Astrocyte of the cerebellum (primary cell): ENCODE results near the gene MRPL24.
"Not testable (repeated sequence)": the region's sequence is repeated elsewhere in the genome, so short reads cannot be mapped to it uniquely, and the experiment has no call there.

Experiments used
- DNase-seq: peaks from one replicate; pipeline ENCODE4 v3.0.0-alpha.2; 2011; ENCODE audit warnings: low read depth
- H3K4me3 ChIP-seq: 2 replicates; pipeline ENCODE4 v1.5.1; 2011; ENCODE audit warnings: mild to moderate bottlenecking, low read depth, low read length, moderate library complexity
- CTCF ChIP-seq: IDR thresholded peaks from 2 replicates; pipeline ENCODE4 v1.5.1; 2012; ENCODE audit warnings: low read length, low read depth, moderate library complexity, mild to moderate bottlenecking; ENCODE audit errors: missing control alignments
- in situ Hi-C: cut with HindIII; loops from 2 replicates; pipeline ENCODE4 v1.10.0; 2017; ENCODE audit warnings: low sequenced_read_pairs

Gene MRPL24

GRCh38 chr1:156768610-156769295 is 27.9 kb upstream of the MRPL24 start:
- no peak for DNase-seq
- peak overlapping the region; percentile 94 for H3K4me3 ChIP-seq
- in situ Hi-C loops: no loop called here
- TF ChIP-seq CTCF: no peak

- in situ Hi-C loops: no loop called here
Observed at GRCh38 chr1:156767879-156768604, 27.2 kb upstream of the MRPL24 start.

GRCh38 chr1:156767101-156767878 is 26.4 kb upstream of the MRPL24 start, which contains the start of gene PRCC:
Gene PRCC, plus strand, starts transcription at chr1:156767535. Its CDS starts 237 bp downstream, at chr1:156767772.
- peak; percentile 100 for DNase-seq
- TF ChIP-seq CTCF: no peak
- in situ Hi-C loops: no loop called here
- H3K4me3 ChIP-seq: peak within 1 kb of the TSS; percentile 94

More at GRCh38 chr1:156767879-156768604, 27.2 kb upstream of the MRPL24 start:
- peak overlapping the region; percentile 94 for H3K4me3 ChIP-seq
- no peak for TF ChIP-seq CTCF
- DNase-seq: no peak

GRCh38 chr1:156766298-156767100 is 25.6 kb upstream of the MRPL24 start:
- no peak for TF ChIP-seq CTCF
- in situ Hi-C loops: no loop called here

GRCh38 chr1:156765666-156766065 is 24.8 kb upstream of the MRPL24 start:
- in situ Hi-C loops: no loop called here
- DNase-seq: no peak
- peak overlapping the region; percentile 94 for H3K4me3 ChIP-seq
- TF ChIP-seq CTCF: no peak

More at GRCh38 chr1:156766298-156767100, 25.6 kb upstream of the MRPL24 start:
- DNase-seq: no peak
- peak overlapping the region; percentile 94 for H3K4me3 ChIP-seq

- DNase-seq, H3K4me3 ChIP-seq, in situ Hi-C loops: not testable (repeated sequence)
Observed at GRCh38 chr1:156765136-156765535, 24.2 kb upstream of the MRPL24 start.
